HepG2 (cell line): Measurements from ENCODE around the gene PHRF1. TPM values are rescaled to one million over a fixed set of nuclear protein-coding genes. Genes with fewer than 3 reads are reported as not detected.
A peak's percentile ranks its signal among the peaks of the same experiment; 100 is the strongest.

ENCODE experiments used
- FOXA1 ChIP-seq, 2 experiments: fragments of 450-650 bp in 1 of 2; sonication (generic) in 1 of 2; formaldehyde crosslinking in 1 of 2; IDR thresholded peaks; 2 replicates each; pipeline versions ENCODE4 v1.4.0 to v1.6.1; 2016 to 2020; ENCODE audit warnings: missing genetic modification reagents in 1 of 2
- HNRNPH1 ChIP-seq: fragments of 200-400 bp; formaldehyde crosslinking; optimal IDR thresholded peaks from 2 replicates; pipeline ENCODE3; 2017; ENCODE audit warnings: mild to moderate bottlenecking, low read depth, low read length
- MEIS2 ChIP-seq: sonication (generic); formaldehyde crosslinking; IDR thresholded peaks from 2 replicates; pipeline ENCODE4 v1.9.0; 2021; ENCODE audit warnings: mild to moderate bottlenecking, missing genetic modification reagents
- NR2F1 ChIP-seq, 2 experiments: fragments of 450-650 bp in 1 of 2; formaldehyde crosslinking in 1 of 2; IDR thresholded peaks; 2 replicates each; pipeline versions ENCODE4 v1.5.0 to v1.6.1; 2016 to 2020; ENCODE audit warnings: mild to moderate bottlenecking in 1 of 2, missing compliant biosample characterization in 1 of 2, missing genetic modification reagents in 1 of 2, moderate library complexity in 1 of 2
- RBM39 ChIP-seq: fragments of 200-400 bp; formaldehyde crosslinking; IDR thresholded peaks from one replicate; pipeline ENCODE4 v1.6.1; 2018; ENCODE audit warnings: antibody characterized with exemption, mild to moderate bottlenecking, low read depth, low read length; ENCODE audit not compliant: poor library complexity, severe bottlenecking
- ZBTB42 ChIP-seq: sonication (generic); formaldehyde crosslinking; IDR thresholded peaks from 2 replicates; pipeline ENCODE4 v1.5.0; 2020; ENCODE audit warnings: mild to moderate bottlenecking, missing genetic modification reagents
- ZBTB7A ChIP-seq: sonication (generic); formaldehyde crosslinking; IDR thresholded peaks from 2 replicates; pipeline ENCODE4 v1.8.0; 2022; ENCODE audit warnings: mild to moderate bottlenecking, missing genetic modification reagents
- ZNF546 ChIP-seq: sonication (generic); formaldehyde crosslinking; conservative IDR thresholded peaks from 2 replicates; pipeline ENCODE4 v1.8.1; 2023; ENCODE audit warnings: mild to moderate bottlenecking, missing genetic modification reagents
- ZNF691 ChIP-seq: sonication (generic); formaldehyde crosslinking; IDR thresholded peaks from 2 replicates; pipeline ENCODE4 v1.4.0; 2020; ENCODE audit warnings: missing genetic modification reagents, low read depth, mild to moderate bottlenecking, borderline replicate concordance
- ZNF761 ChIP-seq: sonication (generic); formaldehyde crosslinking; conservative IDR thresholded peaks from 2 replicates; pipeline ENCODE4 v1.4.0; 2020; ENCODE audit warnings: mild to moderate bottlenecking, missing genetic modification reagents
- ZNF83 ChIP-seq: sonication (generic); formaldehyde crosslinking; IDR thresholded peaks from 2 replicates; pipeline ENCODE4 v1.4.0; 2020; ENCODE audit warnings: missing genetic modification reagents, mild to moderate bottlenecking, borderline replicate concordance
- polyA plus RNA-seq, 8 experiments: library from polyadenylated mRNA; depleted of rRNA in 3 of 8; stranded (reverse) in 7 of 8; unstranded in 1 of 8; fragments of >200 nt; fragmentation: Illumina TruSeq in 4 of 8; extraction: Trizol in 4 of 8; gene quantifications; 2 replicates each; pipeline versions ENCODE4 v1.2.1 to v1.2.3, GENCODE V29; 2011 to 2016; ENCODE audit warnings: low read depth in 4 of 8, missing spikeins in 1 of 8, mixed read lengths in 1 of 8; ENCODE audit not compliant: insufficient read depth in 1 of 8
- total RNA-seq, 5 experiments: library from RNA; depleted of rRNA; stranded (reverse); fragments of >200 nt; fragmentation: Illumina TruSeq; extraction: Trizol; gene quantifications; 2 replicates each; pipeline ENCODE4 v1.2.3, GENCODE V29; 2016; ENCODE audit warnings: low read depth in 1 of 5
- TF ChIP-seq, protein P1 (sequence below), 2 experiments: sonication (generic) in 1 of 2; formaldehyde crosslinking in 1 of 2; IDR thresholded peaks; 2 replicates each; pipeline versions ENCODE4 v1.4.0 to v1.6.1; 2016 to 2020; ENCODE audit warnings: borderline replicate concordance in 1 of 2, low read depth in 1 of 2, mild to moderate bottlenecking in 1 of 2, missing genetic modification reagents in 1 of 2
- TF ChIP-seq, protein P2 (sequence below): fragments of 450-650 bp; IDR thresholded peaks from 2 replicates; pipeline ENCODE4 v1.6.1; 2016
- TF ChIP-seq, protein P3 (sequence below): sonication (generic); formaldehyde crosslinking; IDR thresholded peaks from 2 replicates; pipeline ENCODE4 v1.4.0; 2020; ENCODE audit warnings: mild to moderate bottlenecking, missing genetic modification reagents, borderline replicate concordance

PHRF1 gene
- total and polyA plus RNA-seq, 2 of the 13 experiments (the other 11 are each of a cell fraction or from before 2014, with no cell fraction given): 8.2 to 16.7 TPM

DNA sequence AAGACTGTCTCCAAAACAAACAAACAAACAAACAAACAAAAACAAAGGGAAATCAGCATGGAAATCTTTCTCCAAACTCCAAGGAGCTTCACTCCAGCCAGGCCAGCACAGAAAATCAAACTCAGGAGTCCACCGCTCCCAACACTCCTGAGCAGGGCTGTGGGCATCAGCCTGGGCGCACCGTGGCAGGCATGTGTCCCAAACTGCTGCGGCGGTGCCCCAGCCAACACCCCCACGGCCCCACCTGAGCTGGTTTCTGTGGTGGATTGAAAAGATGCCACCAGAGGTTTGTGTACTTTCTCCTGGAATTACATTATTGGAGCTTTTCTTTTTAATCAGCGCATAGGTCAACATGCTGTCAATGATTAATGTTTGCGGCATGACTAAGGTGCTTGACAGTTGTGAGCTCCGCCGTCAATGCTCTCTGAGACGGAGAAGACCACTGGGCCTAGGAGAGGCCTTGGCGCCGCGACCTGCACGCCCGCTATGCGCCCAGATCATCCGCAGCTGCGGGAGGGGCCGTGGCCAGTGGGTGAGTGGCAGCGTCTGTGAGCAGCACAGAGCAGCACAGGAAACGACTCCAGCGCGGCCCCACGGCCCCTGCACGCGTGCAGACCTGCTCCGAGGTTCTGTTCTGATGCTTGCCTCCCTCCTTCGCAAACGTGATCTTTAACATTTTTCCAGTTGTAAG is 78.9 kb downstream of the PHRF1 start (continued):
- TF ChIP-seq, protein P1, sequence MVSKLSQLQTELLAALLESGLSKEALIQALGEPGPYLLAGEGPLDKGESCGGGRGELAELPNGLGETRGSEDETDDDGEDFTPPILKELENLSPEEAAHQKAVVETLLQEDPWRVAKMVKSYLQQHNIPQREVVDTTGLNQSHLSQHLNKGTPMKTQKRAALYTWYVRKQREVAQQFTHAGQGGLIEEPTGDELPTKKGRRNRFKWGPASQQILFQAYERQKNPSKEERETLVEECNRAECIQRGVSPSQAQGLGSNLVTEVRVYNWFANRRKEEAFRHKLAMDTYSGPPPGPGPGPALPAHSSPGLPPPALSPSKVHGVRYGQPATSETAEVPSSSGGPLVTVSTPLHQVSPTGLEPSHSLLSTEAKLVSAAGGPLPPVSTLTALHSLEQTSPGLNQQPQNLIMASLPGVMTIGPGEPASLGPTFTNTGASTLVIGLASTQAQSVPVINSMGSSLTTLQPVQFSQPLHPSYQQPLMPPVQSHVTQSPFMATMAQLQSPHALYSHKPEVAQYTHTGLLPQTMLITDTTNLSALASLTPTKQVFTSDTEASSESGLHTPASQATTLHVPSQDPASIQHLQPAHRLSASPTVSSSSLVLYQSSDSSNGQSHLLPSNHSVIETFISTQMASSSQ (IDR thresholded peaks at IDR 0.05; ENCODE audit: low read depth): peak; percentile 90
- TF ChIP-seq, protein P1 (CRISPR knock-in tag; IDR thresholded peaks at IDR 0.05; ENCODE audit: borderline replicate concordance): peak; percentile 94
- TF ChIP-seq ZNF761 (0 out of 2 replicates have a peak, but pooled peaks have one; percentile 36), FOXA1 (IDR thresholded peaks at IDR 0.05) (no peak), FOXA1 (CRISPR knock-in tag; IDR thresholded peaks at IDR 0.05) (peak; percentile 90), RBM39 (peak; percentile 20), ZNF691 (0 out of 2 replicates have a peak, but pooled peaks have one; percentile 43), ZNF546 (CRISPR knock-in tag) (no peak), ZBTB42 (CRISPR knock-in tag) (no peak), ZNF83 (CRISPR knock-in tag) (no peak), HNRNPH1 (no peak), MEIS2 (CRISPR knock-in tag) (peak; percentile 87), ZBTB7A (CRISPR knock-in tag) (0 out of 2 replicates have a peak, but pooled peaks have one; percentile 64), NR2F1 (CRISPR knock-in tag; IDR thresholded peaks at IDR 0.05) (0 out of 4 replicates have a peak, but pooled peaks of 1 of the 2 experiments have one; percentile 4)
- TF ChIP-seq, protein P2, sequence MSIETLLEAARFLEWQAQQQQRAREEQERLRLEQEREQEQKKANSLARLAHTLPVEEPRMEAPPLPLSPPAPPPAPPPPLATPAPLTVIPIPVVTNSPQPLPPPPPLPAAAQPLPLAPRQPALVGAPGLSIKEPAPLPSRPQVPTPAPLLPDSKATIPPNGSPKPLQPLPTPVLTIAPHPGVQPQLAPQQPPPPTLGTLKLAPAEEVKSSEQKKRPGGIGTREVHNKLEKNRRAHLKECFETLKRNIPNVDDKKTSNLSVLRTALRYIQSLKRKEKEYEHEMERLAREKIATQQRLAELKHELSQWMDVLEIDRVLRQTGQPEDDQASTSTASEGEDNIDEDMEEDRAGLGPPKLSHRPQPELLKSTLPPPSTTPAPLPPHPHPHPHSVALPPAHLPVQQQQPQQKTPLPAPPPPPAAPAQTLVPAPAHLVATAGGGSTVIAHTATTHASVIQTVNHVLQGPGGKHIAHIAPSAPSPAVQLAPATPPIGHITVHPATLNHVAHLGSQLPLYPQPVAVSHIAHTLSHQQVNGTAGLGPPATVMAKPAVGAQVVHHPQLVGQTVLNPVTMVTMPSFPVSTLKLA: 0 out of 2 replicates have a peak, but pooled peaks have one; percentile 21
- TF ChIP-seq, protein P3, sequence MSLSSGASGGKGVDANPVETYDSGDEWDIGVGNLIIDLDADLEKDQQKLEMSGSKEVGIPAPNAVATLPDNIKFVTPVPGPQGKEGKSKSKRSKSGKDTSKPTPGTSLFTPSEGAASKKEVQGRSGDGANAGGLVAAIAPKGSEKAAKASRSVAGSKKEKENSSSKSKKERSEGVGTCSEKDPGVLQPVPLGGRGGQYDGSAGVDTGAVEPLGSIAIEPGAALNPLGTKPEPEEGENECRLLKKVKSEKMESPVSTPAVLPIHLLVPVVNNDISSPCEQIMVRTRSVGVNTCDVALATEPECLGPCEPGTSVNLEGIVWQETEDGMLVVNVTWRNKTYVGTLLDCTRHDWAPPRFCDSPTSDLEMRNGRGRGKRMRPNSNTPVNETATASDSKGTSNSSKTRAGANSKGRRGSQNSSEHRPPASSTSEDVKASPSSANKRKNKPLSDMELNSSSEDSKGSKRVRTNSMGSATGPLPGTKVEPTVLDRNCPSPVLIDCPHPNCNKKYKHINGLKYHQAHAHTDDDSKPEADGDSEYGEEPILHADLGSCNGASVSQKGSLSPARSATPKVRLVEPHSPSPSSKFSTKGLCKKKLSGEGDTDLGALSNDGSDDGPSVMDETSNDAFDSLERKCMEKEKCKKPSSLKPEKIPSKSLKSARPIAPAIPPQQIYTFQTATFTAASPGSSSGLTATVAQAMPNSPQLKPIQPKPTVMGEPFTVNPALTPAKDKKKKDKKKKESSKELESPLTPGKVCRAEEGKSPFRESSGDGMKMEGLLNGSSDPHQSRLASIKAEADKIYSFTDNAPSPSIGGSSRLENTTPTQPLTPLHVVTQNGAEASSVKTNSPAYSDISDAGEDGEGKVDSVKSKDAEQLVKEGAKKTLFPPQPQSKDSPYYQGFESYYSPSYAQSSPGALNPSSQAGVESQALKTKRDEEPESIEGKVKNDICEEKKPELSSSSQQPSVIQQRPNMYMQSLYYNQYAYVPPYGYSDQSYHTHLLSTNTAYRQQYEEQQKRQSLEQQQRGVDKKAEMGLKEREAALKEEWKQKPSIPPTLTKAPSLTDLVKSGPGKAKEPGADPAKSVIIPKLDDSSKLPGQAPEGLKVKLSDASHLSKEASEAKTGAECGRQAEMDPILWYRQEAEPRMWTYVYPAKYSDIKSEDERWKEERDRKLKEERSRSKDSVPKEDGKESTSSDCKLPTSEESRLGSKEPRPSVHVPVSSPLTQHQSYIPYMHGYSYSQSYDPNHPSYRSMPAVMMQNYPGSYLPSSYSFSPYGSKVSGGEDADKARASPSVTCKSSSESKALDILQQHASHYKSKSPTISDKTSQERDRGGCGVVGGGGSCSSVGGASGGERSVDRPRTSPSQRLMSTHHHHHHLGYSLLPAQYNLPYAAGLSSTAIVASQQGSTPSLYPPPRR: 0 out of 2 replicates have a peak, but pooled peaks have one; percentile 37
